Fibroblast of the aortic adventitia (primary cell): ENCODE data around the gene PNPLA7. TPM values are rescaled to one million over a fixed set of nuclear protein-coding genes. Genes with fewer than 3 reads are reported as not detected.
"Not testable (repeated sequence)": the region's sequence is repeated elsewhere in the genome, so short reads cannot be mapped to it uniquely, and the experiment has no call there.

Experiments used
- DNase-seq: peaks from one replicate; pipeline ENCODE4 v3.0.0-alpha.2; 2010; ENCODE audit warnings: low read depth
- H3K4me3 ChIP-seq: 2 replicates; pipeline ENCODE4 v1.5.1; 2011; ENCODE audit warnings: low read depth, mild to moderate bottlenecking, control low read depth, low read length, moderate library complexity
- total RNA-seq: library from RNA; depleted of rRNA; stranded (reverse); fragments of >200 nt; gene quantifications from 2 replicates; pipeline ENCODE4 v1.2.3, GENCODE V29; 2012; ENCODE audit warnings: low replicate concordance
- TF ChIP-seq, protein P1 (sequence below): IDR thresholded peaks from 2 replicates; pipeline ENCODE4 v1.5.1; 2011; ENCODE audit warnings: mild to moderate bottlenecking, low read length, control low read depth, inconsistent platforms; ENCODE audit not compliant: insufficient read depth

Gene PNPLA7
- total RNA-seq, 1 donor: 0.81 TPM

DNA sequence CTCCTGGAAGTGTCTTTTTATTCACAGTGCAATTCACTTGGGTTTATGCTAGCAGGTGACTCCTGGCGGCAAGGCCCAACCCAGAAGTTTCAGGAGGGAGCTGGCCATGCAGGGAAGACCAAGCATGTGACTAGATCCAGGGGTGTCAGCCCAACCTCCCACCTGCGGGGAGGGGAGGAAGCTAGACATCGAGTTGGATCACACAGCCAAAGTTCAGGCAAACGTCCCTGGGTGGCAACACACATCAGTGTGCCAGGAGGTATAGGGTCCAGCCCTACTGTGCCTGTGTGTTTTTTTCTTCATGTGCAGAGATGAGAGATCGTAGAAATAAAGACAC is 25.3 kb downstream of the PNPLA7 start:
- TF ChIP-seq, protein P1, sequence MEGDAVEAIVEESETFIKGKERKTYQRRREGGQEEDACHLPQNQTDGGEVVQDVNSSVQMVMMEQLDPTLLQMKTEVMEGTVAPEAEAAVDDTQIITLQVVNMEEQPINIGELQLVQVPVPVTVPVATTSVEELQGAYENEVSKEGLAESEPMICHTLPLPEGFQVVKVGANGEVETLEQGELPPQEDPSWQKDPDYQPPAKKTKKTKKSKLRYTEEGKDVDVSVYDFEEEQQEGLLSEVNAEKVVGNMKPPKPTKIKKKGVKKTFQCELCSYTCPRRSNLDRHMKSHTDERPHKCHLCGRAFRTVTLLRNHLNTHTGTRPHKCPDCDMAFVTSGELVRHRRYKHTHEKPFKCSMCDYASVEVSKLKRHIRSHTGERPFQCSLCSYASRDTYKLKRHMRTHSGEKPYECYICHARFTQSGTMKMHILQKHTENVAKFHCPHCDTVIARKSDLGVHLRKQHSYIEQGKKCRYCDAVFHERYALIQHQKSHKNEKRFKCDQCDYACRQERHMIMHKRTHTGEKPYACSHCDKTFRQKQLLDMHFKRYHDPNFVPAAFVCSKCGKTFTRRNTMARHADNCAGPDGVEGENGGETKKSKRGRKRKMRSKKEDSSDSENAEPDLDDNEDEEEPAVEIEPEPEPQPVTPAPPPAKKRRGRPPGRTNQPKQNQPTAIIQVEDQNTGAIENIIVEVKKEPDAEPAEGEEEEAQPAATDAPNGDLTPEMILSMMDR: no peak
- no peak overlapping the region for H3K4me3 ChIP-seq
- no peak for DNase-seq

DNA sequence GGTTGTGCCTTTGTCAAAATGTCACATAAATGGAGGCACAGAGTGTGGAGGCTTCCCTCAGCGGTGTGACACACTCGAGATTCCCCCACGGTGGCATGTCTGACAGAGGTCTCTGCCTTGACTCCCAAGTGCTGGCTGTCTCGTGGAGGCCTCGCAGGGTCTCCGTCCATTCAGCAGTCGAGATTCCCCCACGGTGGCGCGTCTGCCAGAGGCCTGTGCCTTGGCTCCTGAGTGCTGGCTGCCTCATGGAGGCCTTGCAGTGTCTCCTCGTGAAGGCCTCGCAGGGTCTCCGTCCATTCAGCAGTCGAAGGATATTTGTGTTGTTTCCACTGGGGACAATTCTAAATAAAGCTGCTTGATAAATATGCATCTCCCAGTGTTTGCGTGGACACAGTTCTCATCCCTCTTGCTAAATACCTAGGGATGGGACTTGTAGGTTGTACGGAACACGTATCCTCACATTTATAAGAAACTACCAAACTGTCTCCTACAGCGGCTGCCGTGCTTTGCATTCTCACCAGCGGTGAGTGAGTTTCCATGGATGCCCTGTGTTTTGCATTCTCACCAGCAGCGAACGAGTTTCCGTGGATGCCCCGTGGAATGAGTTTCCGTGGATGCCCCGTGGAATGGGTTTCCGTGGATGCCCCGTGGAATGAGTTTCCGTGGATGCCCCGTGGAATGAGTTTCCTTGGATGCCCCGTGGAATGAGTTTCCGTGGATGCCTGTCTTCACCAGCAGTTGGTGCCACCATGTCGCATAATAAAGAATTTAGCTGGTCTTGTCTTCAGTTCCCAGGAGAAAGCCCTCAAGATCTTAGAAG is 25.8 kb downstream of the PNPLA7 start:
- no peak overlapping the region for H3K4me3 ChIP-seq
- no peak for DNase-seq
- TF ChIP-seq, protein P1: no peak

DNA sequence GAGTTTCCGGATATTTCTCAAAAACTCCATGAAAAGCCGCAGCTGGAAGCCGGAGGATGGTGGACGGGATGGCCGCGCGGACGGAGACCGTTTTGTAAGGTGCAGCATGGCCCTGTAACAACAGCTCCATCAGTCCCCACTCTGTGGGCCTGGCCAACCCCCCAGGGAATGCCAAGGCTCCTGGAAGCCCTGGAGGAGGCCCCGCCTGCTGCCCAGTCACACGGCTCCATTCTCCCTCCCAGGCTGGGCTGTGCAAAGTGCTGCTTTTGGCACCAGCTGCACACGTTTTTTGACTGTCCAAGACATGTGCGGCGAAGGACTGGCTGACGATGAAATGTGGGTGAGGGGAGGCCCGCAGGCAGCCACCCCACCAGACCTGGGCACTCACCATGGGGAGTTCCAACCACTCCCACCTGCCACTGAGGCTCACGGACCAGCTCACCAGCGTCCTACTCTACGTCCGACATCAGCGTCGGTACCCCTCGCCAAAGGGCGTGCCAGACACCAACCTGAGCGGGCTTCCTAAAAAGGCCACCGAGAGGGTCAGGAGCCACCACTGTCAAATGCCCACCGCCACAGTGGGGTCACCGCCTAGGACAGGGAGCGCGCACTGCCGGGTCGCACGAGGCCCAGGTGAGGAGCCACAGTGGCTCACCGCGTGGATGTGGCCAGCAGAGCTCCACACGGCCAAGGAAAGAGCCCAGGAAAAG is 27.3 kb downstream of the PNPLA7 start:
- TF ChIP-seq, protein P1: no peak
- H3K4me3 ChIP-seq: no peak overlapping the region
- DNase-seq: no peak

DNA sequence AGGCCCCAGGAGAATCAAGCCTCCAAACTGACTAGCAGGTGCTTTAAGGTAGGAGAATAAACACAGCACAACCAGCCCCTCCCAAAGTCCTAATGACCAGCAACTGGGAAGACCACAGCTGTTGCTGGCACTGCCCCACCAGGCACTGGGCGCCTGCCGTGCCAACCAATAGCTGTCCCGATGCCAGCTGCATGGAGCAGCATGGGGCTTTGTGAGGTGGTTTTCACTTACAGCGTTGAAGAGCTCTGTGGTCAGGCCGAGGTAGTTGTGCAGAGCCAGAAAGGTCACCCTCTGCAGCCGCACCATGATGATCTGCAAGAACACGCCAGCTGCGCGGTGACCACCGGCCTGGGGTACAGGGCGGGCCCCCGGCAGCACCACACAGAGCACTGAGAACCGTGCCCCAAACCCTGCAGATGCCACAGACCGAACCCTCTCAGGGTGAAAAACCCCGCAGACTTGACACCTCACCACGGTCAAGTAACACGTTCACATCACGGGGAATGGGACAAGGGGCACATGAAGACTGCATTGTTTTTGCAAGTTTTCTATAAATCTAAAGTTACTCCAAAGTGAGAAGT is 28.7 kb downstream of the PNPLA7 start:
- TF ChIP-seq, protein P1: no peak

DNA sequence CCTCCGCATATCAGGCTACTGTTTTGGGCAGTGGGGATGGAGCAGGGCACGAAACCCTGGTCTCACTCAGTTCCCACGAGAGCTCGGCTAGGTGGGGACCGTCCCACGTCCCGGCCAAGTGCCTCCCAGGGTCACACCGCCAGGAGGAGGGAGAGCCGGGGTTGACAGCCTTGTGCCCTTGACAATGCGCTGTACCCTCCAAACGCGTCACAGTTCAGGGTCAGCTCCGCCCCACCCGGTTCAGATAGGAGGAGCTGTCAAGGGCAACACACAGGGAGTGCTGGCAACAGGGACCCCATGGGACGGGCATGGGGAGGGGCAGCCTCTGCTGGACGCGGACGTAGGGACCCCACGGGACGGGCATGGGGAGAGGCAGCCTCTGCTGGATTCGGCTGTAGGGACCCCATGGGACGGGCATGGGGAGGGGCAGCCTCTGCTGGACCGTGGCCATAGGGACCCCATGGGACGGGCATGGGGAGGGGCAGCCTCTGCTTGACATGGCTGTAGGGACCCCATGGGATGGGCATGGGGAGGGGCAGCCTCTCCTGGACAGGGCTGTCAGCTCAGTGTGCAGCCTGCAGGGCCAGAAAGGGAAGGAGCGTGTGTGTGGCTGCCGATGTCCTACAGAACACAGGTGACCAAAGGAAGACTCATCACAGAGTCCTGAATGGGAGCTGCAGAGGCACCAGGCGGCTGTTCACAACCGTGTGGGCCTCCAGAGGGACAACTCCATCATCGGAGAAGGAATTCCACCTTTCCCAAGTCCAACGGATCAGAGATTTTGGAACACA is 29.4 kb downstream of the PNPLA7 start:
- no peak for DNase-seq
- TF ChIP-seq, protein P1: no peak
- no peak overlapping the region for H3K4me3 ChIP-seq

More for the DNA sequence above, 28.7 kb downstream of the PNPLA7 start:
- no peak for DNase-seq
- no peak overlapping the region for H3K4me3 ChIP-seq

DNA sequence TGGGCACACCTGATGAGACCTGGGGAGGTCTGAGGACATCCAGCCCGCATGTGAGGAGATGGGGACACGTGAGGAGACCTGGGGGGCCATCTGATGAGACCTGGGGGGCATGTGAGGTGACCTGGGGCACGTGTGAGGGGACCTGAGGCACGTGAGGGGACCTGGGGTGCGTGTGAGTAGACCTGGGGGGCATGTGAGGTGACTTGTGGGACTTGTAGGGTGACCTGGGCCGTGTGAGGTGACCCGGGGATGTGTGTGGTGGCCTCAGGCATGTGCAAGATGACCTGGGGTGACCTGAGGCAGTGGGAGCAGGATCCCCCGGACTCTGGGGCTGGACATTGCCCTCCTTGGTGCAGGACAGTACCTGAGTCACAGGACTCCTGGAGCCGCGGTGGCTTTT is 30.6 kb downstream of the PNPLA7 start:
- TF ChIP-seq, protein P1: no peak
- no peak overlapping the region for H3K4me3 ChIP-seq
- no peak for DNase-seq

DNA sequence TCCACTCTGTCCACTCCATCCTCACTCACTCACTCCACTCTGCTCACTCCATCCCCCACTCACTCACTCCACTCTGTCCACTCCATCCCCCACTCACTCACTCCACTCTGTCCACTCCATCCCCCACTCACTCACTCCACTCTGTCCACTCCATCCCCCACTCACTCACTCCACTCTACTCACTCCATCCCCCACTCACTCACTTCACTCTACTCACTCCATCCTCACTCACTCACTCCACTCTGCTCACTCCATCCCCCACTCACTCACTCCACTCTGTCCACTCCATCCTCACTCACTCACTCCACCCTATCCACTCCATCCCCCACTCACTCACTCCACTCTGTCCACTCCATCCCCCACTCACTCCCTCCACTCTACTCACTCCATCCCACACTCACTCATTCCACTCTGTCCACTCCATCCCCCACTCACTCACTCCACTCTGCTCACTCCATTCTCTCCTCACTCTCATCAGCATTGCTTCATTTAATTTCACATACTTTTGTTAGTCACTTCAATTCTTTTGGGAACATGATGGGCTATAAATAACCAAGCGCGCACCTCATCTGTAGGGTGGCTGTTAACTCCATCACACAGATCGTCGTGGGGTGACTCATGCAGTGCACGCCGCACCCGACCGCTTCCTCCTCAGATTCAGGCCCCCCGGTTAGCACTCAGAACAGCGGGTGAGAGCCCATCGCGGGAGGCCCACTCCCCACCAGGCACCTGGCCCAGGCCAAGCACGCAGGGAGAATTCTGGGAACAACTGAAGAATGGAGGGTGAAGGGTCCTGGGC is 31.3 kb downstream of the PNPLA7 start:
- H3K4me3 ChIP-seq, DNase-seq: not testable (repeated sequence)
